SU-DHL-6 (cell line): ENCODE data around the gene TCF4.

Source experiments
- H2AFZ ChIP-seq: fragments of 200-600 bp; sonication (generic); 2 replicates; pipeline ENCODE4 v1.6.1; 2014; ENCODE audit warnings: low read depth, mild to moderate bottlenecking, moderate library complexity, mixed read lengths, antibody characterized with exemption, low read length; ENCODE audit not compliant: severe bottlenecking
- H3F3A ChIP-seq: fragments of 200-600 bp; shearing (Covaris generic); 2 replicates; pipeline ENCODE4 v1.6.0; 2016; ENCODE audit warnings: antibody characterized with exemption, mild to moderate bottlenecking; ENCODE audit not compliant: insufficient read depth
- H3K27ac ChIP-seq: fragments of 200-600 bp; sonication (generic); 2 replicates; pipeline ENCODE4 v1.5.1; 2016; ENCODE audit warnings: low read depth, mild to moderate bottlenecking, low read length, moderate library complexity, mixed read lengths
- H3K27me3 ChIP-seq: fragments of 200-600 bp; sonication (generic), shearing (Covaris generic); 2 replicates; pipeline ENCODE4 v1.6.0; 2014; ENCODE audit warnings: mild to moderate bottlenecking, low read length
- H3K36me3 ChIP-seq: fragments of 200-600 bp; sonication (generic); 2 replicates; pipeline ENCODE4 v1.6.1; 2014; ENCODE audit warnings: mild to moderate bottlenecking, low read length, mixed read lengths
- H3K4me2 ChIP-seq: fragments of 300-600, 200-600 bp; shearing (Covaris generic), sonication (generic); 2 replicates; pipeline ENCODE4 v1.6.0; 2014; ENCODE audit warnings: low read length, low read depth, mild to moderate bottlenecking; ENCODE audit not compliant: poor library complexity, severe bottlenecking
- H3K4me3 ChIP-seq: fragments of 200-600 bp; sonication (generic); 2 replicates; pipeline ENCODE4 v1.5.1; 2014; ENCODE audit warnings: antibody characterized with exemption, low read length, mild to moderate bottlenecking, mixed read lengths; ENCODE audit not compliant: insufficient read depth, poor library complexity, severe bottlenecking
- H3K79me2 ChIP-seq: fragments of 200-600 bp; sonication (generic); 2 replicates; pipeline ENCODE4 v1.6.1; 2014; ENCODE audit warnings: mild to moderate bottlenecking, low read length, moderate library complexity; ENCODE audit not compliant: insufficient read depth
- H3K9ac ChIP-seq: fragments of 200-600 bp; sonication (generic); 2 replicates; pipeline ENCODE4 v1.7.0; 2014; ENCODE audit warnings: mild to moderate bottlenecking, low read length
- H3K9me2 ChIP-seq: fragments of 200-600 bp; sonication (generic); replicated peaks from 2 replicates; pipeline ENCODE4 v1.6.1; 2014; ENCODE audit warnings: low read length; ENCODE audit not compliant: insufficient read depth
- H3K9me3 ChIP-seq: fragments of 200-600 bp; sonication (generic); 2 replicates; pipeline ENCODE4 v1.6.1; 2014; ENCODE audit warnings: low read length, mixed read lengths; ENCODE audit not compliant: insufficient read depth
- H4K20me1 ChIP-seq: fragments of 200-600 bp; sonication (generic); 2 replicates; pipeline ENCODE4 v1.6.1; 2014; ENCODE audit warnings: low read depth, mild to moderate bottlenecking, antibody characterized with exemption, low read length, moderate library complexity, mixed read lengths
- CTCF ChIP-seq: fragments of 200-600 bp; sonication (generic); IDR thresholded peaks from one replicate; pipeline ENCODE4 v1.5.1; 2017; ENCODE audit warnings: antibody characterized with exemption, mild to moderate bottlenecking, low read length, moderate library complexity; ENCODE audit not compliant: insufficient read depth, poor library complexity, severe bottlenecking
- EZH2phosphoT487 ChIP-seq: fragments of 200-600 bp; sonication (generic), shearing (Covaris generic); conservative IDR thresholded peaks from 2 replicates; pipeline ENCODE4 v1.6.1; 2018; ENCODE audit warnings: mild to moderate bottlenecking, antibody characterized with exemption, low read length, moderate library complexity, mixed read lengths

TCF4 gene

GRCh38 chr18:55199291-55199963 is 388.6 kb downstream of the TCF4 start:
- H3F3A ChIP-seq: no peaks in the 10 kb centered on the region
- no peaks in the 10 kb centered on the region for H3K36me3 ChIP-seq
- no peak overlapping the region for H3K9ac ChIP-seq
- H4K20me1 ChIP-seq: no peaks in the 10 kb centered on the region
- H3K27me3 ChIP-seq: no peaks in the 10 kb centered on the region
- no peaks in the 10 kb centered on the region for H3K79me2 ChIP-seq
- H2AFZ ChIP-seq: no peak overlapping the region
- no peak for TF ChIP-seq EZH2phosphoT487
- no peak for TF ChIP-seq CTCF
- H3K9me2 ChIP-seq: no peaks in the 10 kb centered on the region
- H3K9me3 ChIP-seq: no peaks in the 10 kb centered on the region
- no peak overlapping the region for H3K27ac ChIP-seq
- no peak overlapping the region for H3K4me3 ChIP-seq
- no peak overlapping the region for H3K4me2 ChIP-seq

- H3K36me3 ChIP-seq: no peaks in the 10 kb centered on the region
- TF ChIP-seq CTCF (no peak), EZH2phosphoT487 (no peak)
Observed at GRCh38 chr18:55195863-55196262, 392.1 kb downstream of the TCF4 start.

GRCh38 chr18:55189972-55190371 is 398.0 kb downstream of the TCF4 start:
- no peak overlapping the region for H3K4me2 ChIP-seq
- no peaks in the 10 kb centered on the region for H4K20me1 ChIP-seq
- H3K9me3 ChIP-seq: no peaks in the 10 kb centered on the region
- no peaks in the 10 kb centered on the region for H3K27me3 ChIP-seq
- no peak overlapping the region for H2AFZ ChIP-seq
- no peaks in the 10 kb centered on the region for H3K9me2 ChIP-seq
- no peaks in the 10 kb centered on the region for H3K79me2 ChIP-seq
- no peak overlapping the region for H3K4me3 ChIP-seq
- H3F3A ChIP-seq: no peaks in the 10 kb centered on the region
- H3K27ac ChIP-seq: no peak overlapping the region
- no peak overlapping the region for H3K9ac ChIP-seq
- no peaks in the 10 kb centered on the region for H3K36me3 ChIP-seq
- TF ChIP-seq EZH2phosphoT487: no peak
- no peak for TF ChIP-seq CTCF

More at GRCh38 chr18:55195863-55196262, 392.1 kb downstream of the TCF4 start:
- H3K4me3 ChIP-seq: no peak overlapping the region
- no peaks in the 10 kb centered on the region for H4K20me1 ChIP-seq
- no peaks in the 10 kb centered on the region for H3K79me2 ChIP-seq
- no peaks in the 10 kb centered on the region for H3F3A ChIP-seq
- no peaks in the 10 kb centered on the region for H3K9me2 ChIP-seq
- H2AFZ ChIP-seq: no peak overlapping the region
- no peak overlapping the region for H3K9ac ChIP-seq
- no peaks in the 10 kb centered on the region for H3K27me3 ChIP-seq
- no peak overlapping the region for H3K4me2 ChIP-seq
- no peaks in the 10 kb centered on the region for H3K9me3 ChIP-seq
- H3K27ac ChIP-seq: no peak overlapping the region
